GM18519 (cell line): ENCODE measurements around the gene MFSD1.

Source experiments
- ATAC-seq: cut with Tn5 transposase; IDR thresholded peaks from one replicate; pipeline ENCODE4 v1.9.1; 2021; ENCODE audit warnings: mild to moderate bottlenecking, moderate library complexity; ENCODE audit not compliant: unreplicated experiment, low FRiP score

Gene MFSD1, protein sequence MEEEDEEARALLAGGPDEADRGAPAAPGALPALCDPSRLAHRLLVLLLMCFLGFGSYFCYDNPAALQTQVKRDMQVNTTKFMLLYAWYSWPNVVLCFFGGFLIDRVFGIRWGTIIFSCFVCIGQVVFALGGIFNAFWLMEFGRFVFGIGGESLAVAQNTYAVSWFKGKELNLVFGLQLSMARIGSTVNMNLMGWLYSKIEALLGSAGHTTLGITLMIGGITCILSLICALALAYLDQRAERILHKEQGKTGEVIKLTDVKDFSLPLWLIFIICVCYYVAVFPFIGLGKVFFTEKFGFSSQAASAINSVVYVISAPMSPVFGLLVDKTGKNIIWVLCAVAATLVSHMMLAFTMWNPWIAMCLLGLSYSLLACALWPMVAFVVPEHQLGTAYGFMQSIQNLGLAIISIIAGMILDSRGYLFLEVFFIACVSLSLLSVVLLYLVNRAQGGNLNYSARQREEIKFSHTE

DNA sequence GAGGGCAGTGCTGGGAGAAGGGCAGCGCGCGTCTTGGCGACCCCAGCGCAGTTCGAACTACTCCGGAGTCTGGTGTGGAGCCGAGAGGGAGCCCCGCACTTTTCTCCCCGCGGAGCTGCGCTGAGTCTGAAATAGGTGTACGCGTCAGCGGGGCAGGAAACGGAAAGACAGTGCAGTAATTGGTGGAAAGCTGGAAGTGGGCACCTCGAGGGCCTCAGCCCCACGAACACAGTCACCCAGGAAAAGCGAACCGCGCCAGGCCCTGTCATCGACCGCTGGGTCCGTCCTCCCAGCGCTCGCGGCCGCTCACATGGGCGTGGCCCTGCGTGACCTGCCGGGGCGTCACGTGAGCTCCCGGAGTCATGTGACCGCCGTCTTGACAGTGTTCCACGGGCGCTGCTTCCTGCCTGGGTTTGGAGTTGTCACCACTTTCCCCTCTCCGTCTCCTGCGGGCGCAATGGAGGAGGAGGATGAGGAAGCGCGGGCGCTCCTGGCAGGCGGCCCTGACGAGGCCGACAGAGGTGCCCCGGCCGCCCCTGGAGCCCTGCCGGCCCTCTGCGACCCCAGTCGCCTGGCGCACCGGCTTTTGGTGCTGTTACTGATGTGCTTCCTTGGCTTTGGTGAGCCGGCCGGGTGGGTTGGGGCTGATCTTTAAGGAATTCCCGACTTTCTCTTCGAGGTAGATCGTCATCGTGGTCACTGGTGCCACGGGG is at the start of gene MFSD1:
TSS of gene MFSD1 (plus strand) at position 359 of the 713 bp plus-strand sequence. CDS start at position 458, 99 bp downstream.
- peak; percentile 95 for ATAC-seq

DNA sequence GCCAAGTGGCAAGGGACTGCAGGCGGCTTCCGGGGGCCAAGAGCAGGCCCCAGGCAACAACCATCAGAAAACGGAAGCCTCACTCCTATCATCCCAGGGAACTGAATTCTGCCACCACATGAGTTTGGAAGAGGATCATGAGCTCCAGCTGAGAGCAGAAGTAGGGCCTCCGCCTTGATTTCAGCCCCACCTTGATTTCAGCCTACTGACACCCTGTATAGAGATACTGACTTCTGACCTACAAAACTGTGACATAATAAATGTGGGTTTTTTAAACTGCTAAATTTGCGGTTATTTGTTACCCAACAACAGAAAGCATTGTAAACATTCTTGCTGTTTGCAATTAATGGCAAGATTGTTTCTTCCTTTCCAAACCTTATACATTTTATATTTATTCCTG is 48.0 kb upstream of the MFSD1 start:
- no peak for ATAC-seq

DNA sequence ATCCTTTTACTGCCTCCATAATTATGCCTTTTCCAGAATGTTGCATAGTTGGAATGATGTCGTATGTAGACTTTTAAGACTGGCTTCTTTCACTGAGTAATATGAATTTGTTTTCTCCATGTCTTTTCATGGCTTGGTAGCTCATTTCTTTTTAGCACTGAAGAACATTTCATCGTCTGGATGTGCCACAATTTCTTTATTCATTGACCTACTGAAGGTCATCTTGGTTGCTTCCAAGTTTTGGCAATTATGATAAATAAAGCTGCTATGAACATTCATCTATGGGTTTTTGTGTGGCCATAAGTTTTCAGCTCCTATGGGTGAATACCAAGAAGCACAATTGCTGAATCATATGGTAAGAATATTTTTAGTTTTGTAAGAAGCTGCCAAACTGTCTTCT is 46.4 kb upstream of the MFSD1 start:
- no peak for ATAC-seq

DNA sequence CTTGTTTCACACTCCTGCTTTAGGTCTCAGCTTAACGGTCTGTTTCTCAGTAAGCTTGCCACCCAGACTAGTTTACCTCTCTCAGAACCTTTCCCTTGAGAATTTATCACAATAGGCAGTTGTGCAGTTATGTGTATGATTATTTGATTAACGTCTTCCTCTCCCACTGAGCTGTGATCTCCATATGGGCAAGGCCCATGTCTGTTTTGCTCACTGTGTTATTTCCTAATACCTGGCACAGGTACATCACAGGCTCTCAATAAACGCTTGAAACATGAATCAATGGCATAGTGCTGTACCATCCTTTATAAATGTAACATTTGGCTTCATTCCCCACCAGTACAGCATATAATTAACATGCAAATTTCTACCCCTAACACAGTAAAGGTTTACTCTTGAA is 40.5 kb upstream of the MFSD1 start:
- ATAC-seq = no peak

DNA sequence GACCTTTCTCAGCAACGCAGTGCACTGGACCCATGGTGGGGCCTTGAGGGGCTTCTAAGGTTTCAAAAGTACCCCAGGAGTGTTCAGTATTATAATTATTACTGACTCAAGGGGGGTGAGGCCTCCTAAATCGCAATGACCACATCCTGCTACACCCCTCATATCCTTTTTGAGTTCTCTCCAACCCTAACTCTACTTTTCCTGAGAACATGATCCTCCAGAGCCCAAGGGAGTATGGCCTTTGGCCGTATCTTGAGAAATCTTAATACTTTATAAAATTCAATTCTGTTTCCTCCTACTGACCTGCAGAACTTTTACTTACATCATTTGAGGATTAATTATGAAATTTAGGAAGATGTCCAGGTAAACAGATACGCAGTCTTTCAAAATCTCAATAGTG is 39.2 kb upstream of the MFSD1 start:
- no peak for ATAC-seq

DNA sequence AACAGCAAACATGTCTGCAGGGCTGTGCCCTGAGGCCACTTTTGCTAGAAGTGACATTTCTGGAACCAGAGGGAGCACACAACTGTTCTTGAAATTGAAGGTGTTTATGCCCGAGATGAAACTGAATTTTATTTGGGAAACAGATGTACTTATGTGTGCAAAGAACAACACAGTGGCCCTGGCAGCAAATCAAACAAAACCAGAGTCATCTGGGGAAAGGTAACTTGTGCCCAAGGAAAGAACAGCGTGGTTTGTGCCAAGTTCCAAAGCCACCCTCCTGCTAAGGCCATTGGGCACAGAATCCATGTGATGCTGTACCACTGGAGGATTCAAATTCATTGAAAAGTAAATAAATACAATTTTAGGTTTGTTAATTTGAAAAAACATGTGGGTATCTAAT is 38.4 kb upstream of the MFSD1 start:
- no peak for ATAC-seq

DNA sequence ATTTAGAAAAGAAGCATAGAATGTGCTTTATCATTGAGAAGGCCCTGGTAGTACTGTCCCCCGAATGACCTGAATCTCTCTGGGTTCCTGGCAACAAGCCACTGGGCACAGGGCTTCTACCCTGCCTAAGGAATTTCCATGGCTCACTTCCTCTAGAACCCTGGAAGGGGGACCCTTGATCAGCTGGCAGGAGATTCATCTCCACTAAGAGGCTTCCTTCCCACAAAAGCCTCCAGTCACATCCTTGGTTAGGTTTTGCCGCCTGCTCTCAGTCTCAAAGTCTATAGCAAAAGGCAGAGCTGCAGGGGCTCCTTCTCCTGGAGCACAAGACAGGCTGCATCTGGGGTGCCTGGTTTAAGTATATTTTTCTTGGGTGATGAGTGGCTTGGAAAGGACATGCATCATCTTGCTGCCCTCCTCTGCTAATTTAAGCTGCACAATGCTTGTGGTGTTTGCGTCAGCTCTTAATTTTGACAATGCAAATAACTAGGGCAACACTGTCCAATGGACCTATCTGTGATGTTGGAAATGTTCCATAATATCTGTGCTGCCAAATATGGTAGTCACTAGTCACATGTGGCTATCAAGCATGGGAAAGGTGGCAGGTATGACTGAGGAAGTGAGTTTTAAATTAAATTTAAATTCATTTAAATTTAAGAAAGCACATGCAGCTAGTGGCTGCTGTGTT is 36.2 kb upstream of the MFSD1 start:
- no peak for ATAC-seq

DNA sequence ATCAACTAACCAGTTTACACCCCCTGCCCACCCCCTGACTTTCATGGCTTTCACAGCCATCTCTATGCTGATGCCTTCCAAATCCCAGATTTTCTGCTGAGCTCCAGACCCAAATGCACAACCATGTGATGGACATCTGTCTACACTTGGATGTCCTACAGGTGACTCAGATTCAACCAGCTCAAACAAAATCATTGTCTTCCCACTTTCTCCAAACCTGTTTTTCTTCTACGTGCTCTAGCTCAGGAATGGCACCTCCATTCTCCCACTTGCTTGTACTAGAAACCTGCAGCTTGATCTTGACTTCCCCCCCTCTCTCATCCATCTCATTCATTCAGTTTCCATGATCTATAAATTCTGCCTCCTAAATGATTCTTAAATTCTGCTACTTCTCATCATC is 35.5 kb upstream of the MFSD1 start:
- ATAC-seq = no peak

DNA sequence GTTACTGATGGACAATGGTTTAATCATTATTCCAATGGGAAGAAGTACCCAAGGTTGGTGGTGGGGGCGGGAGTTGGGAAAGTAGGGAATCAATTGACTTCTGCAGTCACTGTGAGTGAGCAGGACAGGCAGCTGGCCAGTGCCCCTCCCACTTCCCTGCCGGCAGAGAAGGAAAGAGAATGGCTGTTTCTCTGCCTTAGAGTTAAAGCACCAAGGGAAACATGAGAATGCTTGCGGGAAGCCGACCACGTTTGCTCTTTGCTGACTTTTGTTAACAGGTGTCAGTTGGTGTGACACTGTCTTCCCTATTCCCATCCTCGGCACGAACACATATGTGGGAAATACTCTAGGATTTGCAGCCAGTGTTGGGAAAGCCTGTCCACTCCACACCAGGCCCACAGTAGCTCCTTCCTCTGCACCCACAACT is 33.5 kb upstream of the MFSD1 start:
- ATAC-seq = no peak

DNA sequence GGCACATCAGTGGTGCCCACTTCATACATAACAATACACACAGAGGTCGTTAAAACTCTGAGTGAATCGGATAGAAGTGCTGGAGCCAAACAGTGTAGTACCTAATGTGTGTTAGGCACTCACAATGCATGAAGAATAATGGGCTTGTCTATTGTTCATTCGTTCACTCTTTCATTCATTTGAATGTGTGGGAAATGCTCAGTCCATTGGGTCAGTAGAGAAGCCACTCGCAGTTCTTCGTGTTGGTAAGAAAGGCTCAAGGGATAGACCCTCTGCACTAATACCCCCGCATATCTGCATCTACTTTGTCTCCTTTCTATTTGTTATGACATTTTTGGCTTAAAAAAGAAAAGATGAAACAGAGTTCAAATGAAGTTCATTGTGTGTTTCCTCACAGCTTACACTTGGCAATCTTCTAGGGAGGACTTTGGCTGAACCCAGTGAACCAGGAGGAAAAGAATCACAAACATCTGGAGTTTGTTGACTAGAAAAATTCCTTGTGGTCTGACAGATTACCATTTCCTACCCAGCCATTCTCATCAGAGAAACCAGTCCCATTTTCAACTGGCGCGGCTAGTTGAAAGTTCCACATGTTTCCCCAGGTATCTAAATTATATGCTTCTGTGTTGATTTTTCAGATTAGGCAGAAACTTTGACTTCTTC is 32.8 kb upstream of the MFSD1 start:
- ATAC-seq = no peak

DNA sequence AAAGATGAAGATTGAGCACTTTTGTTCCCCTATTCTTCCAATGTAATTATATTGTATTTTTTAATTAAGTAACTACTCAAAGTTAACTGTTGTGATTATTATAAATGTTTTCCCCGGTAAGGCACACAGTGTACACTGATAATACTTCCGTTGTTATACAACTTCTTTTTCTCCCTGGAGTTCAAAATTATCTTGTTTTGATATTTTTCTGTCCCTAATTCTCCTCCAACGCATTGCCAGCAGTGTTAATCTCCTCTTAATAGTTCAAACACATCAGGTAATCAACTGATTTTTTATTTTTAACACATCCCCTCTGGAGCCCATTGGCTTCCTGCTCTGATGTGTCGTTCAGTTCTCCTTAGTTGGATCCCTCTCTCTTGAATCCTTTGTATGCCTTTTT is 32.3 kb upstream of the MFSD1 start:
- ATAC-seq = no peak

DNA sequence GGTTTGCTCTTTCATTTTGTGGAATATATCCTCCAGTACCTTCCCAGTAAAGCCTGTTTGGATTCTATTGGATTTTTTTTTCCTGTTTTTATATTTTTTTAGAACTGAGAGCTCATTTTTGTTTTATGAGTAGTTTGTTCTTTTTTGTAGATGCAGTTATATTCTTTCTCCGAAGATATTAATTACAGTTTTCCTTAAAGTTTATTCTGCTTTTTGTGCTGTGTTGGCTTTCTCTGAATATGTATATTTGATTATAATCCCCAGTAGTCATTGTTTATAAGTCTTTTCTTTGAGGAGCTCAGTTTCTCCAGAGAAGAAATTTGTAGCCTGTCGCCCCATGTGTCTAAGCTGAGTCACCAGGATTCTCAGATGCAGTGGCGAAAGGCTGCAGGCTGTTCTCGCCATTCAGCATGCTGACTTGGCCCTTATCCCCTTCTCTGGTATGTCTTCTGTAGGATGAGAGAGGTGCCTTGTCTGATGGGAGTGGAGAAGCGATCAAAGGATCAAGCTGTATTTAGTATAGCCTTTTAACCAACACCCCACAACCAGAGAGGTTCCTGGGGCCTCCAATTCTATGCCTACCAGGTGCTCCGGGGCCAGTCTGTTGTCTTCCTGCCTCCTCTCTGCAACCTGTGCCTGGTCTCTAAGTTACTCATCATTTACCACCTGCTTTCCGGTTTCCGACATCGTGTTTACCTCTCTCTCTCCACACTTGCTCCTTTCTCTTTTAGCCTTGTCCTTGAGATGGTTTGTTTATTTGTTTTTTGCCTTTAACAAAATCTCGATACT is 31.7 kb upstream of the MFSD1 start:
- ATAC-seq = no peak

DNA sequence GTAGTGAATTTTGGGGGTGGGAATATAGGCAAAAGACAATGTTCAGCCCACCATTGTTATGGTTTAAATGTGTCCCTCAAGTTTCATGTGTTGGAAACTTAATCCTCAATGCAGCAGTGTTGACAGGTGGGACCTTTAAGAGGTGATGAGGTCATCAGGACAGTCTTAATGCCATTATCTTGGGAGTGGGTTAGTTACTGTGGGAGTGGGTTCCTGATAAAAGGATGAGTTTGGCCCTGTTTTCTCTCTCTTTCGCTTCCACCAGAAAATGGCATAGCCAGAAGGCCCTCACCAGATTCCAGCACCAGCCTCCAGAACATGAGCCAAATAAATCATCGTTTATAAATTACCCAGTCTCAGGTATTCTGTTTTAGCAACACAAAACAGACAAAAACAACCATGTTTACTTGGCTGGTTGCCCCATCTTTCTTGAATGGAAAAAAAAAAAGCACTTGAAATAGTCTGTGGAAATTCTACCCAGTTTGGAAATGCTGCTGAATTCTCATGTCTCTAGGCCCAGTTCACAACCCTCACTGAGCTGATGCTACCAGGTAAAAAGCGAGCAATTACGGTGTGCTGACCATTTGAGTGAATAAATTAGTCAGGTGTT is 31.0 kb upstream of the MFSD1 start:
- ATAC-seq = no peak

DNA sequence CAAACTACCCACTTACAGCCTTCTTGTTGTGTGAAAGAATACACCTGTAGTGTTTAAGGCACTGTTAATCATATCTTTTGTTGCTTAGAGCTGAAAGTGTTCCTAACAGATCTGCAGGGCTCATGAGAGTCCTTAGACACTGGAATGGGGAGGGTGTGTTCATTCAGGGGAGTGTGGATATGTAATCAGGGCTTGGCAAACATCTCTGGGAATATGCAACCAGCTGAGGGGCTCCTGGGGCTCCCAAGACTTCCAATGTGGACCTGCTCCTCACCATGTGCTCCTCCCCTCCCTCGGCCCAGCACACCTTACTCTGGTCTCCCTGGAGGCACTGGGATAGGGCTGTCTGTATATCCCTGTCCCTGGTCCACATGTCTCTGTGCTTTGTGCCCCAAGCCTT is 30.3 kb upstream of the MFSD1 start:
- ATAC-seq = no peak

DNA sequence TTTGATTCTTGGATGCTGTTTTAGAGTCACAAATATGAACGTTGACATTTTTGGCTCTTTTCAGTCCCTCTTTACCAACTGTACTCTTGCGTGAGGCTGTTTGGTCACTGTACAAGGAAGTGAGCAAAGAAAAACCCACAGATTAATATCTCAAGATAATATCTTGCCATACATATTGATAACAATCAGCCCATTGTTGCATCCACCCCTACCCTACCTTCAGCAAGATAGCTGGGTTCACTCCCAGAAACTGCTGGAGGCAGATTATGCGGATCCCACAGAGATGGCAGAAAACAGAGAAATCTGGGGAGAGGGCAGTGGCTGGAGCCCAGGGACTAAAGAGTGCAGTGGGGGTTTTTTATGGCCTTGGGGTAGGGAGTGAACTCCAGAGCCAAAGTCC is 29.9 kb upstream of the MFSD1 start:
- ATAC-seq = no peak

DNA sequence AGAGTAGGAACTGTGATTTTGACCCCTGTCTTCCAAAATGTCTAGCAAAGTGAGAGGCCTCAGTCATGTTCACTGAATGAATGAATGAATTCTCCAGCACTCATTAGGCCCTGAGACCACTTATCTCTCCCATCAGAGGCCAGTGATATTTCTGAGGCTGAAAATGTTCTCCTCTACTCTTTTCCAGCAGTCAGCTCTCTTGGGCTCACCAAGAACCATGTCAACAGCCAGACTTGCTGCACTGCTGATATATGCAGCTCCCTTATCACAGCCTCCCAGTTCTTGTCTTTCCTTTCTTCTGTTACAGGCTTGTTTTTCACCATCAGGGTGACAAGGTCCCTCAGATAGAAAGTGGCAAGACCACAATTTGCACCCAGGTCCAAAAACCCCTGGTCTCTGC is 28.7 kb upstream of the MFSD1 start:
- ATAC-seq = no peak

DNA sequence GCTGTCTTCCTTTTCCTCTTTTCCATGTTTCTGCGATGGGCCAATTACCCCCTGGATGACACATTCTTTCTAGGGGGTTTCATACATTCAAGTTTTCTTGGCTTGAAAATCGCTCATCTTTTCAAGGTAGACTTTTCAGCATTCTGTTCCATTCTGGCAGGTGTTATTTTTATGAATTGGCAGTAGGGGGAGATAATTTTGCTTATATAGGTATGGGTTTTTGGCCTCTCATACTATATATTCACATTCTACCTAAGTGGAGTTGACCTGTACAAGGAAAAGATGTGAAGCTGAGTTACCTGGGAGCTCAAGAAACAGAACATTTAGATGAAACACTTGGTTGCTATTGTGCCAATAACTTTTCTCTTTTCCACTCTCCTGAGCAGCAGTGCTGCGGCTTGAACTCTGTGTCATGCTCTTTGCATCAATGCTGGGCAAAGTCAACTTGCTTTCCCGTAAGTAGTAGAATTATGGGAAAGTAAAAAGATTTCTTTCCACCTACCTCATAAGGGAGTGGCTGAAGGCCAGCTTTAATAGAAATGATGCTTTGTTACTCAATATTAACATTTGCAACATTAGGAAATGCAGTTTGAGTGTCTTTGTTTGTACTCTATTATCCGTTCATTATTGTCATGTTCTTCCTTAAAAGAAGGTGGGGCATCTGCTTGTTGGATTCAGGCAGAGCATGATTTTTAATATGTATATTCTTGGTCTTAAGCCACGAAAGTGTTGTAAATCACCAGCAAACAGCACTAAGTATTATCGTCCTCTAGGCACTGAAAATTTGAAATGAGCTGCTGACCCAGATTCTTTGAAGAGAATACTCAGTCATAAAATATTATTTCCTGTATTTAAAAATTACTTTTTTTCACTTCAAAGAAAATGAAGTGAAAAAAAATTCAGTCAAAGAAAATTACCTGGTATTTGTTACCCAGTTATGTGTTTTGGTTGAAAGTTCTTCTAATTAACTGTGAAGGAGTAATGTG is 27.7 kb upstream of the MFSD1 start:
- ATAC-seq = no peak

DNA sequence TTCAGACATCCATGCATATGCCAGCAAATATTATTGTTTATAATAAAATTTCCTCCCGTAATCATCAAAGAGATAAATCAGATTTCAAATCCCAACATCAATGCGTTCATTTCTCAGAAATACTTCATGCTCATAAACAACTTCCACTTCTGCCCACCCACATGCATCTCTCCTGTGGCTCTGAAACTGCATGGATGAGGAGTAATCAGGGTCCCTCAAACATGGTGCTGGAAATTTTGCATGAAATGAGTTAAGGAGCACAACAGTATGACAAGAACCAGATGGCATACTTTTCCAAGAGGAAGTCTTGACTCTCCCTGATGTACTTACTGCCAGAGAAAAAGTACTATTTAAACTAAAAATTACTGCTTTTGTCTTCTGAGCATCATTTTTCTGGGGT is 26.9 kb upstream of the MFSD1 start:
- ATAC-seq = no peak
